Stimulated activated CD8-positive, alpha-beta memory T cell treated with anti-CD3 and anti-CD28 coated beads, Interleukin-4, amount 100 ng/mL, for 1 hour (primary cell): ENCODE data around the gene BLTP3A.
"Not testable (repeated sequence)": the region's sequence is repeated elsewhere in the genome, so short reads cannot be mapped to it uniquely, and the experiment has no call there.

Source experiments
- DNase-seq, 2 donors: peaks; one replicate each; pipeline ENCODE4 v3.0.0-alpha.2; 2020; ENCODE audit warnings: low read depth in 2 of 2, low spot score in 1 of 2

The BLTP3A gene

DNA sequence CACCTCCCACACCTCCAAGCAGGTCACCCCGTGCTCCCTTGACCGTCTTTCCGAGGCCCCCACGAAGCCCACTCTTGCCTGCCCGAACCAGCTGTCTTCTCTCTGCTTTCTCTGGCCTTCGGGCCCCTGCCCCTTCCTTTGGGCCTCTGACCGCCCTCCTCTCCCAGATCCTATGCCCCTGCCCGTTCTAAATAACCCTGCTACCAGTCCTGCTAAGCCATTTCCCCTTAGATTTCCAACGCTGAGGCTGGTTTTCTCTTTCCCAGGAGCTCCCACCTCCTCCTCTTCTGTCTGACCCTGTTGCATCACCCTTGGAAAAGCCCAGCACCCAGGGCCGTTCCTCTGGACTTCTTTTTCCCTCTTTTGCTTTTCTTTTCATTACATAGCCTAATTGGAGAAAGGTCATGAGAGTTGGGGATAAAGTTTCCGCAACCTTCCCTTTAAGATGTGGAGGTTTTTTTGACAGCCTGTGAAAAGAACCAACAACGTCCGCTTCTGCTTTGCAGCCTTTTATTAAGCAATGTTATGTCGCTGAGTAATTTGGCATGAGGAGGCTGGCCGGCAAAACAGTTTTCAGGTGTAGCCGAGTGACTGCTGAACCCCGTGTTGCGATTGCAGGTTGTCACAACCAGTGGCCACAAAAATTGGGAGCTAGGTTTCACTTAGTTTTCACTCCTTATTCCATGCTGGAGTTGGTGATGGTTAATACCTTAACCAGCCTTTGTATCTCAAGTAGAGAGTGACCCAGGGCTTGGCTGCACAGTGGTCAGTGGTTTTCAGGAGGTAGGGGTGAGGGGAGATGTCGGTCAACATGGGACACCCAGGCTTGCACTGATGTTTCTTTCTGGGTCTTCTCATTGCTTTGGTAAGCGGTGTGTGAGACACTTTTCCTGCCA lies 970 bp downstream of the BLTP3A start:
- no peak for DNase-seq

DNA sequence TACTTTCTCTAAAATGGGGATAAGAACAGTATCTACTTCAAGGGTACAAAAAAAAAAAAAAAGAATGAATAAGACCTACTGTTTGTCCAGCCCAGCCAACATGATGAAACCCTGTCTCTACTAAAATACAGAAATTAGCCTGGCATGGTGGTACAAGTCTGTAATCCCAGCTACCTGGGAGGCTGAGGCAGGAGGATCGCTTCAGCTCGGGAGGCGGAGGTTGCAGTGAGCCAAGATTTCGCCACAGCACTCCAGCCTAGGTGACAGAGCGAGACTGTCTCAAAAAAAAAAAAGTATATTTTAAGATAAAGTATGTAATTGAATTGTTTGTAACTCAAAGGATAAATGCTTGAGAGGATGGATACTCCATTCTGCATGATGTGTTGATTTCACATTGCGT lies 2.0 kb downstream of the BLTP3A start:
- DNase-seq, result no peak

GRCh38 chr6:34795836-34796425 lies 4.0 kb downstream of the BLTP3A start:
- no peak for DNase-seq

GRCh38 chr6:34798057-34798456 lies 6.2 kb downstream of the BLTP3A start:
- no peak for DNase-seq

GRCh38 chr6:34799547-34799946 lies 7.7 kb downstream of the BLTP3A start:
- no peak for DNase-seq

DNA sequence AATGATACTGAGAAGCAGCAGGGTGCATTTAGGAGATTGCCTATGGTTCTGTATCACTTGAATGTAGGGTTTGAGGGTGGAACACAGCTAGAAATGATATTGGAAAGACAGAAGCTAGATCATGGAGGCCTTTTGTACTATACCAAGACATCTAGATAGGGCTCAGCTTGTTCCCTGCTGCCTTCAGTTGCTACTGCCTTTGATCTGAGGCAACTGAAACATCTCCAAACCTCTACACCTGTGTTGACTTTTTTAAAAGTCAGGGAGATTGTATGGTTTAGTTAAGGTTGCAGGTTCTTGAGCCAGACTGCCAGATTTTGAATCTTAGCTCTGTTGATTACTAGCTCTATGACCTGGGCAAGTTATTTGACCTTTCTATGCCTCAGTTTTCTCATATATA lies 12.7 kb downstream of the BLTP3A start:
- DNase-seq, result no peak

DNA sequence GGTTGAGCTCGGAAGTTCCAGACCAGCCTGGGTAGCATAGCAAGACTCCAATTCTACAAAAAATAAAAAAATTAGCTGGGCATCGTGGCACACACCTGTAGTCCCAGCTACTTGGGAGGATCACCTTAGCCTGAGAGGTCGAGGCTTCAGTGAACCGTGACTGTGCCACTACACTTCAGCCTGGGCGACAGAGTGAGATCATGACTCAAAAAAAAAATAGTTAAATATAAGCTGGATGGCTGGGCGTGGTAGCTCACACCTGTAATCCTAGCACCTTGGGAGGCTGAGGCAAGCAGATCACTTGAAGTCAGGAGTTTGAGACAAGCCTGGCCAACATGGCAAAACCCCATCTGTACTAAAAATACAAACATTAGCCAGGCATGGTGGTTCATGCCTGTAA lies 13.2 kb downstream of the BLTP3A start:
- DNase-seq, result not testable (repeated sequence)

- no peak for DNase-seq
These were observed 15.0 kb downstream of the BLTP3A start for GRCh38 chr6:34806738-34807453.

GRCh38 chr6:34808473-34808872 lies 16.6 kb downstream of the BLTP3A start:
- not testable (repeated sequence) for DNase-seq

GRCh38 chr6:34809419-34809818 lies 17.5 kb downstream of the BLTP3A start:
- DNase-seq, result not testable (repeated sequence)

DNA sequence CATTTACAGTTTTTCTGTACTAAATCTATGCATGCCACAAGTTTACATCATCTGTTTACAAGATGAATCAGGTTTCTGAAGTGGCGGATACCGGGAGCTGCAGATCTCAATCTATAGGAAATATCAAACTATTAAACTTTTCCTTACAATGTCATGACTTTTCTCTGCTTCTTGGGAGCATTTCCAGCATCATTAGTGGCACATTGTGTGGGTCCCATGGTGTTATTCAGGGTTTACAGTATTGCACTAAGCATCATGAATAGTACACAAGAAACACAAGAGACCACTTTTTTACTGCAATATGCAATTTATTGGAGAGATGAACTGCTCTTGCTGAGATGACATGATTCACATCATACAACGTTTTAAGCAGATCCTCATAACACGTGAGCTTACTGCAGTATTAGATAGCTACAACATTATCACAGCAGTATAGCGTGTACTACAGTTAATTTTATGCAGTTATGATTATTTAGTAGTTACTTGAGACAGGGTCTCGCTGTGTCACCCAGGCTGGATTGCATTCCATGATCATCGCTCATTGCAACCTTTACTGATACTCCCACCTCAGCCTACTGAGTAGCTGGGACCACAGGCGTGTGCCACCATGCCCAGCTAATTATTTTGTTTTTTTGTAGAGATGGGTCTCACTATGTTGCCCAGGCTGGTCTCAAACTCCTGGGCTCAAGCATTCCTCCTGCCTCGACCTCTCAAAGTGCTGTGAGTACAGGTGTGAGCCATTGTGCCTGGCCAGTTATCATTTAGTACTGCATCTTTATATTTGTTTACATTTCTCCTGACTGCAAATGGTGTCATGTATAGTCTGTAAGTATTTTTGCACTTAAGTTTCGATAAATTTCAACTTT lies 18.4 kb downstream of the BLTP3A start:
- no peak for DNase-seq

DNA sequence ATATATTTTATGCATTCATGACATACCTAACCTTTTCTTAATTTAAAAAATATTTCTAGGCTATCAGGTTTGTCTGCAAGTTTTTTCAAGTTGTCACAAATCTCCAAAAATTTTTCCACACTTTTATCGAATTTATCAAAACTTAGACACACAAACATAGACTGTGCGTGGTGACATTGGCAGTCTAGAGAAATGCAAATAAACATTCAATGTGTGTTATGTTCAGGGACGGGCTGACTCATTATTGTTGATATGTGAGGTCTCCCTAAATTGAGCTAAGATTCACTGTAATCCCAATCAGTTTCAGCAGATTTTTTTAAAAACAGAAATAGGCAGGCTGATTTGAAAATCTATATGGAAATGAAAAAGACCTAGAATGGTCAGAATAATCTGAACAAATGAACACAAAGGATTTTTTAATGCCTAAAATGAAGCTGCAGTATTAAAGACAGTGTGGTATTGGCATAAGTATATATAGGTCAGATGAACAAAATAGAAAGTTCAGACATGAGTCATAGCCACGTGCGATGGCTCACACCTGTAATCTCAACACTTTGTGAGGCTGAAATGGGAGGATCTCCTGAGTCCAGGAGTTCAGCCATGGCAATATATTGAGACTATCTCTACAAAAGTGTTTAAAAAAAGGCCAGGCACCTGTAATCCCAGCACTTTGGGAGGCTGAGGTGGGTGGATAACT lies 19.2 kb downstream of the BLTP3A start:
- DNase-seq, result no peak

- no peak for DNase-seq
These were observed 21.3 kb downstream of the BLTP3A start for GRCh38 chr6:34813028-34813713.

DNA sequence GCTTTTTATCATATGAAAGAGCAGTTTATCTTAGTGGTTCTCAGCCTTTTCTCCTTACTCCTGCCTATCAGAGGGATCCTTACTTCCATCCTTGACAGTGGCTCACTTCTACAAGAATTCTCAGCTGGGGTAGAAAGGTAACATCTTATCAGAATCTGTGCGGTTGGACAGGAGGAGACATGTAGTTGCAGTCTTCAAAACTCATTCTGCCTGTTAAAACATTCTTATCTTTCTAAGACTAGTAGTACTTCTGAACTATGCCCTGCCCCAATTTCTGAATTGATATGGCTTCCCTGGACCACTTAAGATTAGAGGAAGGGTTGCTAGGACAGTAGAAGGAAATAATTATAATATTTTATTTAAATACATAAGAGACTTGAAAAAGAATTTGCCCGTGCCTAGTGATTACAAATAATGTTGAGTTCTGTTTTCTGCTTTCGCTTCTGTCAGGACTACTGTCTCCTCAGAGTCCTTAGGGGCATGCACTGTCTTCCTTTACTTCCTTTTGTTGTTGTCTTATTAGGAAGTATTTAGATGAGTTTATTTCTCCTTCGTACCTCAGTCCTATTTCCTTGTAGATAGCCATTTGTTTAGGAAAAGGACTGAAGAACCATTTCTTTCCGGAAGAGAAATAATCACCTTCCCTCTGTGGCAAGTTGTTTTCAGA lies 24.9 kb downstream of the BLTP3A start:
- DNase-seq, result no peak

DNA sequence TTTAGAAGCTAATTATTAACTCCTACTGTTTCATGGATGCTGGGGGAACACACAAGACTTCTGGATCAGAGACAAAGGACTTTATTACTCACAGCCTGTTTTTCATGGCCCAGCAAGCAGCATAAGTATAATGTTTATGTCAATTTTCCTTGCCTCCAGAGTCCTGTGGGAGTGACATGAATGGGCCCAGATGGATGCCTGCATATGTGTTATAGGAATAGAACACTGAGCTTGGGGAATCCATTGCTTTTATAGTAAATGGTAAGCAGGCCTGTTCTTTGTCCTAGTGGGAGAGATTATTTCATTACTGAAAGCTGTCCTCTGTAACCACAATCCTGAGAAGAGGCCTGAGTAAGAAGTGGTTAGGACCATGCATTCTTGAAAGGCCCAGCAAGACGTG lies 25.6 kb downstream of the BLTP3A start:
- DNase-seq, result no peak

DNA sequence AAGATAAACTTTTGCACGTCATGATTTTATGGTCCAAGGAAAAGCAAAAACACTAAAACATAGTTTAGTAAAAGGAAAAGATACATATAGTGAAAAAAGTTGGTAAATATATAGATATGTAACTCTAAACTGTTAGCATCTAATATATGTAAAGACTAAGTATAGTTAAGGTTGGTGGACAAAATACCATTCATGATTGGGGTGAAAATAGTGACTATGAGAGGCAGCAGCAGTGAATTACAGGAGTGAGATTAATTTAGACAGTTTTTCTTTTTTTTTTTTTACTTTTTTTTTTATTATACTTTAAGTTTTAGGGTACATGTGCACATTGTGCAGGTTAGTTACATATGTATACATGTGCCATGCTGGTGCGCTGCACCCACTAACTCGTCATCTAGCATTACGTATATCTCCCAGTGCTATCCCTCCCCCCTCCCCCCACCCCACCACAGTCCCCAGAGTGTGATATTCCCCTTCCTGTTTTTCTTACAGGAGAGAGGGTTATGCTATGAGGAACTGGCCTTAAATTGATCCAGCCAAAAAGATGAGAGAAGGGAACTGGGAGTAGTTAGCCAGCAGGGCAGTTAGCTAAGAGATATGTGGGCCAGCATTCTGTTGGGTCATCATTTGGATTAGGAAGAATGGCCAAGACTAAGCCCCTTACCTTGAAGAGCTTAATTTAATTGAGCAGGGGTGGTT lies 27.1 kb downstream of the BLTP3A start:
- DNase-seq, result not testable (repeated sequence)

- no peak for DNase-seq
These were observed 27.9 kb downstream of the BLTP3A start for GRCh38 chr6:34819571-34820480.

DNA sequence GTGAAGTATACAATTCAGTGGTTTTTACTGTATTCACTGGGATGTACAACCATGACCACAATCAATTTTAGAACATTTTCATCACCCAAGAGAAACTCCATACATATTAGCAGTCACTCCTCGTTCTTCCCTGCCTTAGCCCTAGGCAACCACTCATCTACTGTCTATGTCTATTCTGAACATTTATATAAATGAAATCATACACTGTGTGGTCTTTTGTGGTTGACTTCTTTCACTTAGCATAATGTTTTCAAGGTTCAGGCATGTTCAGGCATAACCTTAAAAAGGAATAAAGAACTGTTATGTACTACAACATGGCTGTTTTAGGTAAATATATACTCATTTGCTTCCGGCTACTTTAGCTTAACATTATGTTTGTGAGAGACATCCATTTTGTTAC lies 37.3 kb downstream of the BLTP3A start:
- no peak for DNase-seq
